Ramos (cell line): ENCODE data around the gene CYBRD1.
"Not testable (repeated sequence)": the region's sequence is repeated elsewhere in the genome, so short reads cannot be mapped to it uniquely, and the experiment has no call there.

Source experiments
- in situ Hi-C: fragments of 300-500 bp; cut with MboI; formaldehyde crosslinking; loops from one replicate; pipeline ENCODE4 v1.14.3; 2022; ENCODE audit warnings: low sequenced_read_pairs; ENCODE audit not compliant: unreplicated experiment

CYBRD1 gene

DNA sequence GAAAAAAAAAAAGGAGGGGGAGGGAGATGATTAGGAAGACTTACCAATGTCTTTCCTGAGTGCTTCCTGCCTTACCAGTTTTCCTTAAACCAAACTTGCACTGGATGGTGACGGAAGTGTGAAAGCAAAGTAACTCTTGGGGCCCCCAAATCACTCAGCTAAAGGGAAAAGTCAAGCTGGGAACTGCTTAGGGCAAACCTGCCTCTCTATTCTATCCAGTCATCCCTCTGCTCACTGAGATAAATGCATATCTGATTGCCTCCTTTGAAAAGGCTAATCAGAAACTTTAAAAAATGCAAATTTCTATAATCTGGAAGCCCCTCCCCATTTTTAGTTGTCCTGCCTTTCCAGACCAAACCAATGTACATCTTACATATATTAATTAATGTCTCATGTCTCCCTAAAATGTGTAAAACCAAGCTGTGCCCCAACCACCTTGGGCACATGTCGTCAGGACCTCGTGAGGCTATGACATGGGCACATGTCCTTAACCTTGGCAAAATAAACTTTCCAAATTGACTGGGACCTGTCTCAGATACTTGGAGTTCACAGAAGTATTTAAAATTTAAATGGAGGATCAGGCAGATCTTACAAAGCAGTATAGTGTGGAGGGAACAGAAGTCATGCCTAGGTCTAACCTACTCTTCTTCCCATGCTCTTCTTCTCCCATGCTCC lies 7.2 kb upstream of the CYBRD1 start:
- in situ Hi-C loops, result no loop called here

DNA sequence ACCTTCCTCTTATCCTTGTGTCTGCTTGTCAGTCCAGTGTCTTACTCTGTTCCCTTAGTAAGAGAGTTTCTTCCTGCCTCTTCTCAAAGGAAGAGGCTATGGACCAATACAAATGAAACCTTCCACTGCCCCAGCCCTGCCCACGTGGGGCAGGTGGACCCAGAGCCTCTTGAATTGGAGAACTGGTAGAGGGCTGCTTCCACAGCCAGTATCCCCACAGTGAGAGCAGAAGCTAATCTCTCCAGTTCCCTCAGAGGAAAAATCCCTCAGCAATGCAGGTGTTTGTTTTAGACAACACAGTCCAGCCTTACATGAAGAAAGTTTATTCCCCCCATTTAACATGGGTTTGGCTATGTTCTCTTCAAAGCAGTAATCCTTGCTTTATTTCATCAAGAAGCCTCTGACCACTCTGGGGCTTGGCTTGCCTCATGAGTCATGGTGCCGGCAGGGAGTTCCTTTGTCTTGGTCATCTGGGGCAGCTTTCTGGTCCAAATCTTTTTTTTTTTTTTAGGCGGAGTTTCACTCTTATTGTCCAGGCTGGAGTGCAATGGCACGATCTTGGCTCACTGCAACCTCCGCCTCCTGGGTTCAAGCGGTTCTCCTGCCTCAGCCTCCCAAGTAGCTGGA lies 6.5 kb upstream of the CYBRD1 start:
- in situ Hi-C loops, result no loop called here

DNA sequence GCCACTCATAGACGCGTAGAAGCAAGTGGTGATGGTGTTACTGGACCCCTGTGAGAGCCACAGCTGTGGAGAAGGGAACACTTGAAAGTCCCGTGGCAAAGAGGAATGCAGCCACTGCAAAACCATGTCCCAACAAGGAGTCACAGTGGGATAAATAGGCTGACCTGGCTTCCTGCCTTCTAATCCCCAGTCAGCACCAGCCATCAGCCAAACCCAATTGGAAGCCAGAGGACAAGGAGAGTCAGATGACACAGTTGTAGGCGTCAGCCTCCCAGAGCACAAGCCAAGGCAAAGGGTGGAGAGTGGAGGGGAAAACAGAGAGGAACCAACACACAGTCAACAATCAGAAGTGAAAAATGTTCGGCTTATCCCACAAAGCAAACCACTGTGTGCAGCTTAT lies 5.5 kb upstream of the CYBRD1 start:
- in situ Hi-C loops, result no loop called here

DNA sequence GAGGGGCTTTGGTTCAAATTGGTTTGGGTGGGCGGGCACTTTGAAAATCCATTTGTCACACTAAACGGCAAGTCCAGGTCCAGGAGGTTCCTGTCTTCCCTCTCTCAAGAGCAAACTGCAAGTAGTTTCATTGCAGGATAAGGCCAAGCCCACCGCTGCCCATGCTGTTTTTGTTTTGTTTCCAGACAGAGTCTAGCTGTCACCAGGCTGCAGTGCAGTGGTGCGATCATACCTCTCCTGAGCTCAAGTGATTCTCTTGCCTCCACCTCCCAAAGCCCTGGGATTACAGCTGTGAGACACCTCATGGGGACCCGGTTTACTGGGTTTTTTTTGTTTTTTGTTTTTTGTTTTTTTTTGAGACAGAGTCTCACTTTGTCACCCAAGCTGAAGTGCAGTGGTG lies 1.8 kb upstream of the CYBRD1 start:
- in situ Hi-C loops, result no loop called here

DNA sequence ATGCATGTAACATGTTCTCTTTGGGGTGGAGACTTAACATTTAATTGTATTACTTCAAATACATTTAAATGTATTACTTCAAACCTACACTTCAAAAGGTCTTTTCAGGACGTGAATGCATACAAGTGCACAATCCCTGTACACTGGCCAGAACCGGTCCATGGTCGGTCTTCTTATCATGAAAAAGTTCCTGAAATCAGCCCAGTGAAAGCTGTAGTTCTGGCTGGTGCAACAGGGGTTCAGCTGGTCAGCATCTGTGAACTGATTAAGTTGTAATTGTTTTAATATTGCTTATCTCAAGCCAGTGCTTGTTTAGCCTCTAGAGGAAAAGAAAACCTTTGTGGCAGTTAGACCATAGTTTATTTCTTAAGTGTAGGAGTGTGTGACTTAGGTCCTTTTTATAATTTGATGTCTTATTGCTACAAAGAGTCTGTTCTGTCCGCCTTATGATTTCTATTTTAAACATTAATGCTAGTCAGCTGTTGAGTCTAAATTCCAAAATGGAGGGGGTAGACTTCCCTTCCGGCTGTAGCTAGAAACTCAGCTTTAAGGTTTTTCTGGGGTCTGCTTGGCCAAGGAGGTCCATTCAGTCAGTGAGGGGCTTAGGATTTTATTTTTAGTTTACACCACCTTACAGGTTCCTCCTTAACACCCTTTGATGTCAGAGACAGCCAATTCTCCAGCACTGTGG lies 768 bp upstream of the CYBRD1 start:
- in situ Hi-C loops, result no loop called here

DNA sequence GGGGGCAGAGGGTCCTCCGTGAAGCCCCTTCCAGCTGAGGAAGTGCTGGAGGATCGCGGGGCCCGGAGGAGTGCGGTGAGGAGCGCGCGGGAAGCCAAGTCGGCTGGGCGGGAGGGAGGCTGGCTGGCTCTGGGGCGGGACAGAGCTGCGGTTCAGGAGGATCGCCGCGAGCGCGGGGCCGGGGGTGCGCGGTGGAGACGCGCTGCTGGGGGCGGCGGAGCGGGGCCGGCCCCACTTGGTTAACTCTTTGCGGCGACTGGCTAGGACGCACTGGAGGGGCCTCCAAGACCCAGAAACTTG lies 464 bp downstream of the CYBRD1 start:
- in situ Hi-C loops, result no loop called here

DNA sequence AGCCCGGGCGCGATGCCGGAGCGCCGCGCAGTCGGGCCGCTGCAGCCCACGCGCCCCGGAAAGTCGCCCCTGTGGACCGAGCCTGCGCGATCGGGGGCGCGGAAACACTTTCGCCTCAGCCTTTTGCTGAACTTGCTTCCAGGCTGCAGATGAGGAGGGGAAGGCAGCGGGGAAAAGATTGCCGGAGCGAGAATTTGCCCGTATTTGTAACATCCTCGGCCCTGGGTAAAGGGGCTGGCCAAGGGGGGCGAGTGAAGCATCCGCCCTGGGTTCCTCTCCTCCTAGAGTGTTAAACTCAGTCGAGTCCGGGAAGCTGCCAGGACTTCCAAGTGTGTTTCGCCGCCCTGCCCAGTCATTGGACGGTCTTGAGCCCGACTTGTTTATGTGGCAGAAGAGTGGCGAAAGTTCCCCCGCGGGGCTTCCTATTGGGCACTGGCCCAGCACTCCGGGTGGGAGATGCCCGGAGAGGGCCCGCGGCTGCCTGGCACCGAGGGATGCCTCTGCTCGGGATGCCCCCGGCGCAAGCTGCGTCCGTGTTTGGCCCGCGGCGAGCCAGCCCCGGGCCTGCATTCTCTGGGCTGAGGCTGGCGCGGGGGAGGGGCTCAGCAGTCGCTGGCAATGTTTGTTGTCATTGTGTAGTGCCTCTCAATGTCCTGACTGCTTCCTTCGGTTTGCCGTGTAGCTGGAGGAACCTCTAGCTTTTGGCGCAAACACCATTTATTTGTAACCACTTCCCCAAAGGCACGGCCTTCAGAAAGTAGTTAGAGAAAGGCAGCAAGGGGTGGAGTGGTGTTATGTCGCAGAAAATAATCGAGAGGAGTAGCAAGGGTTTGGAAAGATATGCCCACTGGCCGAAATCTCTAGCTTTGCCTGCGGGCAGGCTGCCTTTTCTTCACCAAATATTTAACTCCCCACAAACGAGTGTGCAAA lies 1.1 kb downstream of the CYBRD1 start:
- in situ Hi-C loops, result no loop called here

DNA sequence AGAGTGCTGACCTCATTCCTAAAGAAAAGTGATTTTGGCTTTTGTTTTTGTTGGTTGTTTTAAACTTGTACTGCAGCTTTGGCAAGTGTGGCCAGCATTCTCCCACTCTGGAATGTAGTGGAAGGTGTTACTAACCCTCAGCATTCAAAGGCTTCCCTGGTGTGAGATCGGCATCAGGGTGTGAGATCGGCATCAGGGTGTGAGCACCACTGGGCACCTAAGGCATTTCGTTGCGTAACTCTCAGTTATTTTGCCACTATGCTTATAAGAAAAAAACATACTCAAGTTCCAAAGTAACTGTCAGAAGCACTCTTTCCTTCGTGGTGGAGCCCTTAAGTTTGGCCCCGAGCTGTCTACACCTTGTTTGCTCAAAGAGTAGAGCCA lies 1.7 kb downstream of the CYBRD1 start:
- in situ Hi-C loops, result no loop called here

DNA sequence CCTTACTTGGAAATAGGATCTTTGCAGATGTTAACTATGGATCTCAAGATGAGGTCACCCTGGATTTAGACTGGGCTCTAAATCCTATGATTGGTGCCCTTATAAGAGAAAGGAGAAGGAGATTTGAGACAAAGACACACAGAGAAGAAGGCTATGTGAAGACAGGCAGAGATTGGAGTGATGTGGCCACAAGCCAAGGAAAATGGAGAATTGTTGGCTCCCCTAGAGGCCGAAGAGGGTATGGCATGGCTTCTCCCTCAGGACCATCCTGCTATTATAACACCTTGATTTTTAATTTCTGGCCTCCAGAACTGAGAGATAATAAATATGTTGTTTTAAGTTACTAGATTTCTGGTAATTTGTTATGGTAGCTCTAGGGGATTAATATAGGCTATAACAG lies 7.6 kb downstream of the CYBRD1 start:
- in situ Hi-C loops, result no loop called here

DNA sequence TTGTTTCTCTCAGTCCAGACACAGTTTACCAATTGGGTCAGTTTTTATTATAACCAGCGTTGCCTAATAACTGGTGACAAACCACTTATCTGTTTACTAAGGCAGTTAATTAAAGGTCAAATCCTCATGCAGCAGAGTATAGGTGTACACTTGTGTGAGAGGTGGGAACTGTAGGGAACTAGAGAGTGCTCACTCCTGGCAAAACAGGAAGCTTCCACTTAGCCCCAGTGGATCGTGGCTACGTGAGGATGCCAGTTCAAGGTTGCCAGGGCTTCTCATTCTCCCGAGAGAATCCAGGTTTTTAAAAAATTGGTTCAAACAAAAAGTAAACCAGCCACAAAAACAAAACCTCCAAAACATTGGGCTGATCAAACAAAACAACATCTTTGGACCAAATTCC lies 8.1 kb downstream of the CYBRD1 start:
- in situ Hi-C loops, result no loop called here

DNA sequence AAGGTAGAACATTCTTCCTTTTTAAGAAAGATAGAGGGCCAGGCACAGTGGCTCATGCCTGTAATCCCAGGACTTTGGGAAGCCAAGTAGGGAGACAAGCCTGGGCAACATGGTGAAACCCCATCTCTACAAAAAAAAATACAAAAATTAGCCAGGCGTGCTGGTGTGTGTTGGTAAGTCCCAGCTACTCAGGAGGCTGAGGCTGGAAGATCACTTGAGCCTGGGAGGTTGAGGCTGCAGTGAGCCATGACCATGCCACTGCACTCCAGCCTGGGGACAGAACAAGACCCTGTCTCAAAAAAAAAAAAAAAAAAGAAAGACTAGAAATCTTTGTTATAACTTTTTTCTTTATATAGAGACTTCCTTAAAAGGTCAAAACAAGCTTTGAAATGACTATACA lies 8.6 kb downstream of the CYBRD1 start:
- in situ Hi-C loops, result not testable (repeated sequence)

DNA sequence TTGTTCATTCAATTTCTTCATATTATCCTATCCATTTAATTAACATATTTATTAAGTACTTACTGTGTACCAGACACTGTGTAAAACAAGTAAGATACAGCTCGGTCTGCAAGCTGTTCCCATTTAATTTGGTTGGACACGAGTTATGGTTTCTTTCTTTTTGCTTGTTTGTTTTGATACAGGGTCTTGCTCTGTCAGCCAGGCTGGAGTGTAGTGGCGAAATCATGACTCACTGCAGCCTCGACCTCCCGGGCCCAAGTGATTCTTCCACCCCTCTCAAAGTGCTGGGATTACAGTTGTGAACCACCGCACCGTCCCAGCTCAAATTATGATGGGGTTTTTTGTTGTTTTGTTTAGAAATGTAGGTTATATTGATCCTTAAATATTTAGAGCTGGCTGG lies 9.0 kb downstream of the CYBRD1 start:
- in situ Hi-C loops, result no loop called here

DNA sequence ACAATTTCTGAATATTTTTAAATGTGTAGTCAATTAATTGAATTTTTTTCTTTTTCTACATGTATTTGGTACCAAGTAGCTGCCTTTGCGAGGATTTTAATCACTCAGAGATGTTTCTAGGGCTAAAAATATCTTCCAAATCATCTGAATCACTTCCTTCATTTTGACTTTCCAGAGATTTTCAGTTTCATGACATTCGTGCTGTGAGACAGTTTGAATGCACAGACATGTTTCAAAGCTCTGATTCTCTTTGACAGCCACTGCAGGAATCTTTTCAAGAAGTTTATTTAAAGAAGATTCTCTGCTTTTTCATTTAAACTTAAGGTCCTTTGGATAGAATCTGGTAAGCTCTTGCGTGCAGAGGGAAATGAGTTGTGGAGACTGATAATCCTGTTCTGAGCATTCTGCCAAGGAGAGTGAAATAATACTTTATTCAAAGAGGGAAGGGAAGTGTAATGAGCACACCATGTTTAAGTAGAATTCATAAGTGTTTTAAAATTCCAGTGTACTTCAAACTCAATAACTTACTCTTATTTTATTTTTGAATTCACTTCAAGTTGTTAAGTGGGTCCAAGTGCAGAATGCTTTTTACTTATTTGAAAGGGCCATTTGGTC lies 9.7 kb downstream of the CYBRD1 start:
- in situ Hi-C loops, result no loop called here

DNA sequence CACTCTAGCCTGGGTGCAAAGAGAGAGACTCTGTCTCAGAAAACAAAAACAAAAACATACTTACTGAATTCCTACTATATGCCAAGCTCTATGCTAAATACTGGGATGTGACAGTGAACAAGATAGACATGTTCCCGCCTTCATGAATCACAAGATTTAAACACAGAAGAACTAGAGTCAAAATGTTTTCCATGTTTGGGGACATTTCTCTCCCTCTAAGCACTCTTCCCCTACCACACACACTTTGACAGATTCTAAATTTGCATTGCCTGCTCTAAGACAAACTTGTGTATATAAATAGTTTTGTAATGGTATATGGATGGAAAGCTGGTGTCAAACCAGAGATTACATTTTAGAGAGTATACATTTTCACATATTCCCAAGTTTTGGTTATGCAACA lies 11.1 kb downstream of the CYBRD1 start:
- in situ Hi-C loops, result no loop called here

DNA sequence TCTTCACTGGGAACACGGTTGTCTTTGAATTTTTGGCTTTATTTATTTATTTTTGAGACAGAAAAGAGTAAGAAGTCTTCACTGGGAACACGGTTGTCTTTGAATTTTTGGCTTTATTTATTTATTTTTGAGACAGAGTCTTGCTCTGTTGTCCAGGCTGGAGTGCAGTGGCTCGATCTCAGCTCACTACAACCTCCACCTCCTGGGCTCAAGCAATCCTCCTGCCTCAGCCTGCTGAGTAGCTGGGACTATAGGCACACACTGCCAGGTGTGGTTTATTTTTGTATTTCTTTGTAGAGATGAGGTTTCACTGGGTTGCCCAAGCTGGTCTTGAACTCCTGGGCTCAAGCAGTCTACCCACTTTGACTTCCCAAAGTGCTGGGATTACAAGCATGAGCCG lies 13.3 kb downstream of the CYBRD1 start:
- in situ Hi-C loops, result not testable (repeated sequence)

DNA sequence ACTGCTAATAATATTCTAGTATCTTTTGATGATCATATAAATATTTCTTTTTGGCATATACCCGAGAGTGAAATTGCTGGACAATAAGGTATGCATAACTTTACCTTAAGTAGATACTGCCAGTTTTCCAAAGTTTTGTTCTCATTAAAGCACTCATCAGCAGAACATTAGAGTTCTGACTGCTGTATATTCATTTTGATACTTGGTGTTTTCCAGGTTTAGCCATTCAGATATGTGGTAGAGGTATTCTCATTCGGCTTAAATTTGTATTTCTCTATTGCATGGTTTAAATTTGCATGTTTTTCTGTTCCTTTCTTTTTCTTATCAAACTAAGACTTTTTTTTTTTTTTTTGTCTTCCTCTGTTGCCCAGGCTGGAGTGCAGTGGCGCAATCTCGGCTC lies 18.2 kb downstream of the CYBRD1 start:
- in situ Hi-C loops, result no loop called here

DNA sequence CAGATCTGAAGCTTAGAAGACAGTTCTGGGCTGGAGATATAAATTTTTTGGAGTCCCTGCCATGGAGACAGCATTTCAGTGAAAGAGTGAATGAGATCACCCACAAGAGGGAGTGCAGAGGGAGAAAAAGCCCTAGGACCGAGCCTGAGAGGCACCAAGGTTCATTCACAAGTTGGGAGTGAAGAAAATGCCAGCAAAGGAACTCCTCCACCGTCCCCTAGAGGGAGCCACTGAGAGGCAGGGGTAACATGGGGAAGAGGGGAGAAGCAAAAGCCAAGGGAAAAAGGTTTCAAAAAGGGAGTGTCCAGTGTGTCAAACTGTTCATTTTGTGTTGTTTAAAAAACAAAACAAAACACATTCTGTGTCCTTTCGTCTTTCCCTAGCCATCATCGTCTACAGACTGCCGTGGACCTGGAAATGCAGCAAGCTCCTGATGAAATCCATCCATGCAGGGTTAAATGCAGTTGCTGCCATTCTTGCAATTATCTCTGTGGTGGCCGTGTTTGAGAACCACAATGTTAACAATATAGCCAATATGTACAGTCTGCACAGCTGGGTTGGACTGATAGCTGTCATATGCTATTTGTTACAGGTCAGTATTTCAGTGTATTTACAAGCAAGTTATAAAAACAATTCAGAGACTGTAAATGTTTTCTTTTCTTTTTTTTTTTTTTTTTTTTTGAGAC lies 19.1 kb downstream of the CYBRD1 start:
- in situ Hi-C loops, result no loop called here

DNA sequence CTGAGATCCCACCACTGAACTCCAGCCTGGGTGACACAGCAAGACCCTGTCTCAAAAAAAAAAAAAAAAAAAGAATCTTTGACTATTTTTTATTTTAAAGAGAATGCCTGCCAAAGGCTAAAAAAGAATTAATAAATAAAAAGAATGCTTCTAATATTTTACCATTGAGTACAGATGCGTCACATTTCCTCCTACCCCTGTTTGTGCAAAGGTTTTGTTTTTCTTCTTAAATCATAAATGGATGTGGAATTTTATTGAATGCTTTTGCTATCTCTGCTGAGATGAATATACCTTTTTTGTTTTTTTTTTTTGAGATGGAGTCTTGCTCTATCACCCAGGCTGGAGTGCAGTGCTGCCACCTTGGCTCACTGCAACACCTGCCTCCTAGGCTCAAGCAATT lies 22.8 kb downstream of the CYBRD1 start:
- in situ Hi-C loops, result no loop called here

DNA sequence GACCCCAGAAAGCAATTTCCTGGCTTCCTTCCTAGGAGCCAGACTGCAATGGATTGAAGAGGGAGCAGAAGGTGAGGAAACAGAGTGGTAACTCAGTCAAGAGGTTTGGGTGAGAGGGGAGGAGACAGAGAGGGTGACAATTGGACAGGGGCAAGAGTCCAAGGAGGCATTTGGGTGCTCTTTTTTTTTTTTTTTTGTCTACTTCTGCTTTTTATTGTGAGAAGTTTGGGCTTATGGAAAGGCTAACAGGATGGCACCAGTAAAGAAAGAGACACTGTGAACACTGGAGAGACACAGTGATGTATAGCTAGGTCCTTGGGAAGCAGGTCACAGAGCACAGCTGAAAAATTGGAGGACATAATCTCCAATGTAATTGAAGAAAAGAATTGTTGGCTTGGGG lies 25.0 kb downstream of the CYBRD1 start:
- in situ Hi-C loops, result no loop called here

DNA sequence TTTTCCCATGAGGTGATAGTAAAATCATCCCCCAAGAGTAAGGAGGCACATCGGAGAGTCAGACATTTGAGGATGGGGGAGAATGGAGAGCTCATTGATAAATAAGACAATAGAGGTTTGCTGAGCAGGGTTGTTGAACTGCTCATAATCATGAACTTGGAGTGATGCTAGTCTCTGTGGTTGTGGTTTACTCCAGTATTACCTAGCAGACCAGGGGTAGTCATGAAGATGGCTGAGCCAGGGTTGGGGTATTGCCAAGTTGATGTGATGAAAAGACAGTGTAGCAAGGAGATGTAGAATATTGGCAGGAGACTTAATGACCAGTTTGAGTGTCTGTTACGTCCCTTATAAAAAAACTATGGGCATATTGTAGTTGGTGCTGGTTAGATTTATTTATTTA lies 25.4 kb downstream of the CYBRD1 start:
- in situ Hi-C loops, result no loop called here
